ENCODE results near the gene HUWE1. TPM values are rescaled to one million over a fixed set of nuclear protein-coding genes. Genes with fewer than 3 reads are reported as not detected.

The HUWE1 gene
- total and polyA plus RNA-seq, 7 donors: 34.4 to 253 (median 132) TPM

DNA sequence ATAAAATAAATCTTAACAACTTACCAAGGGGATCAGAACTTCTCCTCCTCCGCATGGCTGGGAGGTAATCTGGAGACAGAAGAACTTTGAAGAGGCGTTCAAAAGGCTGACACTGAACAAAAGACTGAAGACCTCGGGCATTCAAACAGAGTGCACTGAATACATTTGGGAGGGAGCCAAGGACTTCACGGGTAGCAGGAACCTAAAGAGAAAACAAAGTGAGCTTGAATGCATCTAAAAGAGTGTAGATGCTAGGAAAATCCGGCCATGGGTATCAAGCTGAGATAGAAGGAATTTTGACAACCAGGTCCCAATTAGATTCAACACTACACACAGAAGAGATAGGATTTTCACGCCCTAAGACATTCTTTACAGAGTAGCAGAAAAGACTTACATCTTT is 69.6 kb downstream of the HUWE1 start:
- no peaks in the 10 kb centered on the region for H3K4me1 ChIP-seq
- no peak overlapping the region for H3K4me3 ChIP-seq
- H3K27ac ChIP-seq: no peak overlapping the region
- WGBS, 3 donors: 73 to 87% (median 87%) methylated on average over 6 of the region's 6 CpGs
- H3K9me3 ChIP-seq: no peaks in the 10 kb centered on the region
- DNase-seq: no peak
- TF ChIP-seq, protein P1, sequence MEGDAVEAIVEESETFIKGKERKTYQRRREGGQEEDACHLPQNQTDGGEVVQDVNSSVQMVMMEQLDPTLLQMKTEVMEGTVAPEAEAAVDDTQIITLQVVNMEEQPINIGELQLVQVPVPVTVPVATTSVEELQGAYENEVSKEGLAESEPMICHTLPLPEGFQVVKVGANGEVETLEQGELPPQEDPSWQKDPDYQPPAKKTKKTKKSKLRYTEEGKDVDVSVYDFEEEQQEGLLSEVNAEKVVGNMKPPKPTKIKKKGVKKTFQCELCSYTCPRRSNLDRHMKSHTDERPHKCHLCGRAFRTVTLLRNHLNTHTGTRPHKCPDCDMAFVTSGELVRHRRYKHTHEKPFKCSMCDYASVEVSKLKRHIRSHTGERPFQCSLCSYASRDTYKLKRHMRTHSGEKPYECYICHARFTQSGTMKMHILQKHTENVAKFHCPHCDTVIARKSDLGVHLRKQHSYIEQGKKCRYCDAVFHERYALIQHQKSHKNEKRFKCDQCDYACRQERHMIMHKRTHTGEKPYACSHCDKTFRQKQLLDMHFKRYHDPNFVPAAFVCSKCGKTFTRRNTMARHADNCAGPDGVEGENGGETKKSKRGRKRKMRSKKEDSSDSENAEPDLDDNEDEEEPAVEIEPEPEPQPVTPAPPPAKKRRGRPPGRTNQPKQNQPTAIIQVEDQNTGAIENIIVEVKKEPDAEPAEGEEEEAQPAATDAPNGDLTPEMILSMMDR (IDR thresholded peaks at IDR 0.05): no peak
- H3K27me3 ChIP-seq (ENCODE audit: insufficient read depth in 3 of 3, low read length in 2 of 3): peaks cover 0 to 5% (median 0%) of the 10 kb centered on the region in 3 donors
- H3K36me3 ChIP-seq (ENCODE audit: insufficient read depth in 1 of 2, low read depth in 1 of 2): peaks cover 3 to 99% of the 10 kb centered on the region in 2 donors
- ATAC-seq: no peak
- intact Hi-C loops (cut with DNase I): no loop called here

DNA sequence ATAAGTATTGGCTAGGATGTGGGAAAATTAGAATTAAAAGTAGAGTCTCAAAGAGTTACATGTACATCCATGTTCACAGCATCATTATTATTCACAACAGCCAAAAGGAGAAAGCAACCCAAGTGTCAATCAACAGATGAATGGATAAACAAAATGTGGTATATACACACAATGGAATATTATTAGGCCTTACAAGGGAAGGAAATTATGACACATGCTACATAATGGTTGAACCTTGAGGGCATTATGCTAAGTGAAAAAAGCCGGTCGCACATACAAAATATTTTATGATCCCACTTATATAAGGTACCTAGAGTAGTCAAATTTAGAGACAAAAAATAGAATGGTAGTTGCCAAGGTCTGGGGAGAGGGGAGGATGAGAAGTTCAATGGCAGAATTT is 80.1 kb downstream of the HUWE1 start:
- TF ChIP-seq, protein P1 (IDR thresholded peaks at IDR 0.05): no peak
- intact Hi-C loops (cut with DNase I): no loop called here
- DNase-seq (no peak), ATAC-seq (no peak)
- Histone ChIP-seq H3K27ac (no peak overlapping the region), H3K27me3 (ENCODE audit: insufficient read depth in 3 of 3, low read length in 2 of 3) (peaks cover 0 to 3% (median 0%) of the 10 kb centered on the region in 3 donors), H3K4me3 (no peak overlapping the region), H3K4me1 (no peaks in the 10 kb centered on the region), H3K36me3 (ENCODE audit: insufficient read depth in 1 of 2, low read depth in 1 of 2) (peaks cover 3 to 92% of the 10 kb centered on the region in 2 donors), H3K9me3 (no peaks in the 10 kb centered on the region)
- 83 to 87% (median 86%) methylated on average over 2 of the region's 2 CpGs for WGBS, 3 donors

DNA sequence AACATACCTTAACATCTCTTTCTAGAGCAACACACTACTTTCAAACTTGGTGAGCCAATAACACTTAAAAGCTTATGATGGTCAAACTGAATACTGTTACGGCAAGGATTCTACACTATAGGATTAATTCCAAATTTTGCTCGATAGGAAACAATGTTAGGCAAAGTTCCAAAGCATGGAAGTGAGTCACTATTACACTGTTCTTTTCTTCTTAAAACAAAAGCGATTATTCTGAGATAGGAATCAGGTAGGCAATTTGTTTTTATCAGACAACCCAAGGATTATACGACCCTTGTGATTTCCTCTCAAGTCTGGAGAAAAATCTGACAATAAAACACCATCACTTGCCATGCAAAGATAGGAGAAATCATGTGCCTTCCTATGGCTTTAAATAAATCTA is 81.5 kb downstream of the HUWE1 start:
- no peak overlapping the region for H3K27ac ChIP-seq
- H3K4me3 ChIP-seq: no peak overlapping the region
- no peaks in the 10 kb centered on the region for H3K9me3 ChIP-seq
- TF ChIP-seq, protein P1 (IDR thresholded peaks at IDR 0.05): no peak
- 59 to 67% (median 60%) methylated on average over 4 of the region's 4 CpGs for WGBS, 3 donors
- H3K36me3 ChIP-seq (ENCODE audit: insufficient read depth in 1 of 2, low read depth in 1 of 2): peaks cover 3 to 92% of the 10 kb centered on the region in 2 donors
- intact Hi-C loops (cut with DNase I): no loop called here
- no peak for ATAC-seq
- H3K27me3 ChIP-seq (ENCODE audit: insufficient read depth in 3 of 3, low read length in 2 of 3): peaks cover 0 to 3% (median 0%) of the 10 kb centered on the region in 3 donors
- no peak for DNase-seq
- H3K4me1 ChIP-seq: no peaks in the 10 kb centered on the region

DNA sequence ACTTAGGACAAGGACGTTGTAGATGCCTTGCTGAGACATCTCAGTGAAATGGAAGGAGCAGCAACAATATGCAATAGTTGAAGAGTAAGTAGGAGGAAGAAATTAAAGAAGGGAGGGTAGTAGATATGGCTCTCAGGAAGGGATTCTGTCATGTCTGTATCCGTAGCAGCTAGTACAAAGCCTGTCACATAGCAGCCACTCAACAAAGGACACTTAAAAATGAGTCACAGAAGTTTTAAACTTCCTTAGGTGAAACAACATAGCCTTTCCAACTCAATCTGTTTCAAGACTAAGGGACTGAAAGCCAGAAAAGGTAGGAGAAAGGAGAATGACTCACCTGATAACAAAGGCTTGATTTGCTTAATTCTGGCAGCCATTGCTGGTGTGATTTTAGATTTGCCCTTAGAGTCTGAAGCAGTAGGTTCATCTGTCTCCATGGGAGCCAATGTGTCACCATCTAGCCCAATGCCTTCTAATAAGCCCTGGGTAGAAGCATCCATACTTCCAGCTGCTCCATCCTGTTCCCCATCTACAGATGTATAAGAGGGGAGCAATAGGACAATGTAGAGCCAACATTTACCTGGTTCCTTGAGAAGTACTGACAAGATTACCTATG is 86.6 kb downstream of the HUWE1 start:
- Histone ChIP-seq H3K27ac (no peak overlapping the region), H3K27me3 (ENCODE audit: insufficient read depth in 3 of 3, low read length in 2 of 3) (peaks cover 0 to 7% (median 0%) of the 10 kb centered on the region in 3 donors), H3K4me3 (no peak overlapping the region), H3K4me1 (no peaks in the 10 kb centered on the region), H3K9me3 (no peaks in the 10 kb centered on the region), H3K36me3 (ENCODE audit: insufficient read depth in 1 of 2, low read depth in 1 of 2) (peaks cover 3 to 90% of the 10 kb centered on the region in 2 donors)
- TF ChIP-seq, protein P1 (IDR thresholded peaks at IDR 0.05): no peak
- 62 to 94% (median 78%) methylated on average over 2 of the region's 2 CpGs for WGBS, 3 donors
- DNase-seq (no peak), ATAC-seq (no peak)
- intact Hi-C loops (cut with DNase I): no loop called here

DNA sequence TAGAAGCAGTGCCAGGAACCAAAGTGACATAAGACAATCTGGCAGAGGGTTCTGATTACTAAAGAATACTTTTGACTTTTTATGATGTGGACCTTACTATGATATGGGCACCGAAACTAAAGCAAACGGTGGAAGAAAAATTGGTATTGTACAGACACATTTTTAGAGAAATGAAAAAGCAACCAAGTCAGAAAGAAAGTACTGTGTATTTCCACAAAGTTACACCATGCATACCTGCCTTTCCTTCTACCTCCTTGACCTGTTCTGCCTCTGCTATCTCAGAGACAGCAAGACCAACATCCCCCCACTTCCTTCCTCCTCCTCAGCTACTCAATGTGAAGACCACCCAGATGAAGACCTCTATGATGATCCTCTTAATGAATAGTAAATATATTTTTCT is 88.3 kb downstream of the HUWE1 start:
- no peak for ATAC-seq
- H3K27me3 ChIP-seq (ENCODE audit: insufficient read depth in 3 of 3, low read length in 2 of 3): peaks cover 0 to 7% (median 0%) of the 10 kb centered on the region in 3 donors
- no peak overlapping the region for H3K27ac ChIP-seq
- peaks cover 2 to 90% of the 10 kb centered on the region in 2 donors for H3K36me3 ChIP-seq (ENCODE audit: insufficient read depth in 1 of 2, low read depth in 1 of 2)
- TF ChIP-seq, protein P1 (IDR thresholded peaks at IDR 0.05): no peak
- WGBS, 3 donors: 67 to 88% (median 77%) methylated on average over 2 of the region's 2 CpGs
- no peak for DNase-seq
- intact Hi-C loops (cut with DNase I): no loop called here
- H3K4me1 ChIP-seq: no peaks in the 10 kb centered on the region
- H3K4me3 ChIP-seq: no peak overlapping the region
- H3K9me3 ChIP-seq: no peaks in the 10 kb centered on the region

Measured in psoas muscle (tissue), 8 donors.